Endothelial cell of umbilical vein (primary cell): ENCODE data around the gene SORCS2. TPM values are rescaled to one million over a fixed set of nuclear protein-coding genes. Genes with fewer than 3 reads are reported as not detected.

ENCODE experiments used
- BruUV-seq: library from RNA; stranded (reverse); fragments of 400-500 nt; replicated peaks from 2 replicates; lab custom pipeline; 2021; lab: Mats Ljungman, UMichigan
- CTCF ChIA-PET: fragments of 300-600, 350-600 bp; sonication (Branson Sonifier 250); formaldehyde crosslinking; loops from one replicate; lab custom pipeline; 2021; ENCODE audit warnings: antibody characterized with exemption, inconsistent platforms; lab: Charles Lee
- POLR2A ChIA-PET: fragments of 300-600, 350-600 bp; sonication (Branson Sonifier 250); formaldehyde crosslinking; loops from one replicate; lab custom pipeline; 2021; ENCODE audit warnings: antibody characterized with exemption, inconsistent platforms; lab: Charles Lee
- DNase-seq: peaks from one replicate; pipeline ENCODE4 v3.0.0-alpha.2; 2011; ENCODE audit warnings: low read depth, low spot score
- FAIRE-seq: peaks from 2 replicates; lab custom pipeline; 2011; peaks lifted over from hg19 to GRCh38; lab: Jason Lieb, UNC
- H2AFZ ChIP-seq: 2 replicates; pipeline ENCODE4 v1.6.0; 2012; ENCODE audit warnings: low read depth, low read length, control low read depth, inconsistent platforms
- H3K27ac ChIP-seq: 2 replicates; pipeline ENCODE4 v1.5.1; 2011; ENCODE audit warnings: low read depth, mild to moderate bottlenecking, control low read depth, low read length, moderate library complexity; ENCODE audit not compliant: insufficient read depth
- H3K27me3 ChIP-seq, 2 experiments: 2 replicates each; pipeline versions ENCODE4 v1.6.0 to v1.6.1; 2011; ENCODE audit warnings: low read length in 2 of 2, mixed read lengths in 1 of 2; ENCODE audit not compliant: control insufficient read depth in 2 of 2, insufficient read depth in 2 of 2
- H3K36me3 ChIP-seq, 2 experiments: 2 replicates in 1 of 2; 3 replicates in 1 of 2; pipeline ENCODE4 v1.5.1; 2011; ENCODE audit warnings: low read length in 2 of 2, mild to moderate bottlenecking in 1 of 2, moderate library complexity in 1 of 2; ENCODE audit not compliant: control insufficient read depth in 2 of 2, insufficient read depth in 2 of 2; ENCODE audit errors: extremely low read depth in 1 of 2
- H3K4me1 ChIP-seq: 3 replicates; pipeline ENCODE4 v1.5.1; 2011; ENCODE audit warnings: mild to moderate bottlenecking, low read length; ENCODE audit not compliant: control insufficient read depth, insufficient read depth; ENCODE audit errors: extremely low read depth
- H3K4me2 ChIP-seq: 2 replicates; pipeline ENCODE4 v1.6.1; 2011; ENCODE audit warnings: low read length, control low read depth, mixed read lengths; ENCODE audit not compliant: insufficient read depth
- H3K4me3 ChIP-seq, 3 experiments: fragments of 200-600 bp in 1 of 3; sonication (generic), shearing (Covaris generic) in 1 of 3; replicated peaks in 1 of 3; 2 replicates each; pipeline ENCODE4 v1.5.1; 2011 to 2016; ENCODE audit warnings: control low read depth in 3 of 3, low read length in 3 of 3, mild to moderate bottlenecking in 2 of 3, inconsistent platforms in 1 of 3, low read depth in 1 of 3, moderate library complexity in 1 of 3; ENCODE audit not compliant: insufficient read depth in 1 of 3
- H3K79me2 ChIP-seq: 2 replicates; pipeline ENCODE4 v1.6.0; 2012; ENCODE audit warnings: low read length, inconsistent platforms; ENCODE audit not compliant: control insufficient read depth, insufficient read depth
- H3K9ac ChIP-seq: replicated peaks from 2 replicates; pipeline ENCODE3; 2011; ENCODE audit warnings: low read length, control low read depth; ENCODE audit not compliant: insufficient read depth; ENCODE audit errors: extremely low read depth
- H3K9me1 ChIP-seq: replicated peaks from 3 replicates; pipeline ENCODE4 v1.6.0; 2011; ENCODE audit warnings: mild to moderate bottlenecking, low read length; ENCODE audit not compliant: control insufficient read depth, insufficient read depth; ENCODE audit errors: extremely low read depth
- H3K9me3 ChIP-seq: replicated peaks from 2 replicates; pipeline ENCODE4 v1.5.1; 2012; ENCODE audit warnings: low read length, inconsistent platforms; ENCODE audit not compliant: control insufficient read depth, insufficient read depth
- H4K20me1 ChIP-seq: replicated peaks from 2 replicates; pipeline ENCODE3; 2011; ENCODE audit warnings: mild to moderate bottlenecking, low read length; ENCODE audit not compliant: control insufficient read depth, insufficient read depth; ENCODE audit errors: extremely low read depth
- CTCF ChIP-seq, 2 donors: IDR thresholded peaks; 1 replicate in 1 of 2; 2 replicates in 1 of 2; pipeline ENCODE4 v1.5.1; 2011; ENCODE audit warnings: low read length in 2 of 2, mild to moderate bottlenecking in 2 of 2, moderate library complexity in 2 of 2, control low read depth in 1 of 2, inconsistent platforms in 1 of 2, low read depth in 1 of 2; ENCODE audit not compliant: insufficient read depth in 1 of 2; ENCODE audit errors: extremely low read depth in 1 of 2
- EZH2 ChIP-seq: IDR thresholded peaks from 2 replicates; pipeline ENCODE4 v1.6.1; 2012; ENCODE audit warnings: borderline replicate concordance, low read depth, mild to moderate bottlenecking, moderate library complexity, low read length, inconsistent platforms; ENCODE audit not compliant: severe bottlenecking
- FOS ChIP-seq: IDR thresholded peaks from 2 replicates; pipeline ENCODE4 v1.6.1; 2011; ENCODE audit warnings: mild to moderate bottlenecking, low read length, moderate library complexity, borderline replicate concordance; ENCODE audit not compliant: insufficient read depth
- GATA2 ChIP-seq: IDR thresholded peaks from 2 replicates; pipeline ENCODE4 v1.7.0; 2011; ENCODE audit warnings: low read depth, mild to moderate bottlenecking, moderate library complexity, mixed read lengths, low read length; ENCODE audit not compliant: insufficient read length, insufficient read depth
- JUN ChIP-seq: IDR thresholded peaks from 2 replicates; pipeline ENCODE4 v1.6.1; 2011; ENCODE audit warnings: borderline replicate concordance, low read depth; ENCODE audit not compliant: insufficient read length, insufficient read depth
- MAX ChIP-seq: IDR thresholded peaks from 2 replicates; pipeline ENCODE4 v1.6.1; 2011; ENCODE audit not compliant: insufficient read depth, insufficient read length
- MYC ChIP-seq: IDR thresholded peaks from one replicate; pipeline ENCODE4 v1.6.1; 2011; ENCODE audit warnings: mild to moderate bottlenecking, low read depth, low read length
- POLR2A ChIP-seq: IDR thresholded peaks from 2 replicates; pipeline ENCODE4 v1.6.1; 2012; ENCODE audit warnings: low read depth, mild to moderate bottlenecking, control low read depth, low read length
- POLR2AphosphoS5 ChIP-seq: IDR thresholded peaks from 2 replicates; pipeline ENCODE4 v1.6.1; 2012; ENCODE audit warnings: low read depth, mild to moderate bottlenecking, control low read depth, low read length, moderate library complexity; ENCODE audit not compliant: insufficient read depth
- dilution Hi-C: fragments of 300-500 bp; cut with MboI; formaldehyde crosslinking; loops from one replicate; pipeline ENCODE4 v1.15.0; 2019; ENCODE audit warnings: low sequenced_read_pairs; ENCODE audit not compliant: extremely low pct_ligation_motif_present
- intact Hi-C: fragments of 100-400 bp; cut with micrococcal nuclease; formaldehyde crosslinking; loops from one replicate; pipeline ENCODE4 v1.10.0; 2022
- polyA plus RNA-seq, 4 experiments: library from polyadenylated mRNA; depleted of rRNA in 3 of 4; stranded (reverse) in 3 of 4; unstranded in 1 of 4; fragments of >200 nt; gene quantifications; 2 replicates each; pipeline versions ENCODE4 v1.2.1 to v1.2.3, GENCODE V29; 2011 to 2012; ENCODE audit warnings: missing spikeins in 1 of 4
- total RNA-seq: library from RNA; stranded (reverse); gene quantifications from 2 replicates; pipeline ENCODE4 v1.2.3, GENCODE V29; 2021

The SORCS2 gene
- total and polyA plus RNA-seq, 2 donors (not counting 3 experiments of a cell fraction or from before 2014, with no cell fraction given), result not detected

GRCh38 chr4:7182616-7183015 lies 9.7 kb upstream of the SORCS2 start:
- intact Hi-C loops, result no loop called here
- H2AFZ ChIP-seq, result no peak overlapping the region
- TF ChIP-seq CTCF (IDR thresholded peaks at IDR 0.05; ENCODE audit: extremely low read depth in 1 of 2, insufficient read depth in 1 of 2, low read depth in 1 of 2, low read length in 2 of 2) (no peak), JUN (no peak), EZH2 (no peak), FOS (no peak), MAX (no peak), GATA2 (no peak), POLR2A (no peak), POLR2AphosphoS5 (no peak), MYC (no peak)
- dilution Hi-C loops, result no loop called here
- no peak overlapping the region for H3K4me3 ChIP-seq
- ChIA-PET CTCF (interaction anchor here (0.8 kb wide), 1 partner anchor 9 kb away, joined by 3 read pairs; no protein-coding TSS in a partner anchor), POLR2A (no interaction called here)
- no TSS peak for BruUV-seq
- H3K9me3 ChIP-seq, result no peaks in the 10 kb centered on the region
- no peak for FAIRE-seq
- H3K27me3 ChIP-seq, result no peaks in the 10 kb centered on the region
- H3K9ac ChIP-seq, result no peak overlapping the region
- no peaks in the 10 kb centered on the region for H3K9me1 ChIP-seq
- no peaks in the 10 kb centered on the region for H3K4me1 ChIP-seq
- no peaks in the 10 kb centered on the region for H3K36me3 ChIP-seq
- no peaks in the 10 kb centered on the region for H3K79me2 ChIP-seq
- DNase-seq, result no peak
- H3K4me2 ChIP-seq, result no peak overlapping the region
- no peaks in the 10 kb centered on the region for H4K20me1 ChIP-seq
- no peak overlapping the region for H3K27ac ChIP-seq
